Panc1 (cell line): ENCODE data around the gene SLC27A2. TPM values are rescaled to one million over a fixed set of nuclear protein-coding genes. Genes with fewer than 3 reads are reported as not detected.
"Not testable (repeated sequence)": the region's sequence is repeated elsewhere in the genome, so short reads cannot be mapped to it uniquely, and the experiment has no call there.

Experiments
- ATAC-seq: fragments of 200-7000 bp; cut with Tn5 transposase; 2 replicates; pipeline ENCODE4 v1.9.1; 2020; ENCODE audit warnings: mild to moderate bottlenecking, moderate library complexity
- BruUV-seq: library from RNA; stranded (reverse); fragments of 400-500 nt; replicated peaks from 2 replicates; lab custom pipeline; 2021; lab: Mats Ljungman, UMichigan
- CTCF ChIA-PET: fragments of 300-600 bp; sonication (Branson Sonifier 250); formaldehyde crosslinking; loops from one replicate; lab custom pipeline; 2022; ENCODE audit warnings: antibody characterized with exemption; lab: Charles Lee
- POLR2A ChIA-PET: fragments of 300-600 bp; sonication (Branson Sonifier 250); formaldehyde crosslinking; loops from one replicate; lab custom pipeline; 2022; ENCODE audit warnings: antibody characterized with exemption; lab: Charles Lee
- DNase-seq: peaks from one replicate; pipeline ENCODE4 v3.0.0-alpha.2; 2010; ENCODE audit warnings: low read depth, low spot score
- H3K27ac ChIP-seq: 2 replicates; pipeline ENCODE4 v1.5.1; 2011; ENCODE audit warnings: mild to moderate bottlenecking, low read length, inconsistent platforms
- H3K27me3 ChIP-seq: fragments of 200-500 bp; sonication (Bioruptor generic); 2 replicates; pipeline ENCODE4 v1.6.0; 2014; ENCODE audit warnings: low read length, inconsistent platforms; ENCODE audit not compliant: control insufficient read depth, insufficient read depth
- H3K36me3 ChIP-seq: fragments of 200-500 bp; sonication (Bioruptor generic); 2 replicates; pipeline ENCODE4 v1.5.1; 2014; ENCODE audit warnings: inconsistent platforms, mild to moderate bottlenecking, low read length, moderate library complexity; ENCODE audit not compliant: control insufficient read depth, insufficient read depth
- H3K4me1 ChIP-seq: 2 replicates; pipeline ENCODE4 v1.5.1; 2011; ENCODE audit warnings: inconsistent platforms, mild to moderate bottlenecking, low read length, moderate library complexity; ENCODE audit not compliant: control insufficient read depth, insufficient read depth
- H3K4me3 ChIP-seq, 2 experiments: 2 replicates each; pipeline ENCODE4 v1.5.1; 2011 to 2012; ENCODE audit warnings: low read depth in 2 of 2, low read length in 2 of 2, mild to moderate bottlenecking in 2 of 2, inconsistent platforms in 1 of 2, moderate library complexity in 1 of 2
- H3K9me3 ChIP-seq: fragments of 200-500 bp; sonication (Bioruptor generic); 2 replicates; pipeline ENCODE4 v1.5.1; 2014; ENCODE audit warnings: low read depth, mild to moderate bottlenecking, inconsistent platforms, low read length, moderate library complexity; ENCODE audit not compliant: control insufficient read depth, insufficient read depth
- CTCF ChIP-seq: fragments of 450-650 bp; IDR thresholded peaks from 2 replicates; pipeline ENCODE4 v1.5.1; 2017; ENCODE audit warnings: mild to moderate bottlenecking
- POLR2AphosphoS5 ChIP-seq: IDR thresholded peaks from 2 replicates; pipeline ENCODE4 v1.6.1; 2012; ENCODE audit warnings: mild to moderate bottlenecking, low read depth, low read length, moderate library complexity
- SIN3A ChIP-seq: IDR thresholded peaks from 2 replicates; pipeline ENCODE4 v1.6.1; 2012; ENCODE audit warnings: low read depth, mild to moderate bottlenecking, low read length, moderate library complexity, borderline replicate concordance; ENCODE audit not compliant: insufficient read depth
- TCF7L2 ChIP-seq: IDR thresholded peaks from 2 replicates; pipeline ENCODE4 v1.6.1; 2011; ENCODE audit warnings: mild to moderate bottlenecking, low read depth, low read length, inconsistent platforms
- in situ Hi-C: cut with HindIII; loops from 2 replicates; pipeline ENCODE4 v1.10.0; 2016; ENCODE audit warnings: low sequenced_read_pairs, low pct_unique_long_range_greater_than_20kb
- intact Hi-C: fragments of 100-400 bp; cut with micrococcal nuclease; formaldehyde crosslinking; loops from one replicate; pipeline ENCODE4 v1.10.0; 2022; ENCODE audit not compliant: unreplicated experiment
- total RNA-seq: library from RNA; stranded (reverse); gene quantifications from one replicate; pipeline ENCODE4 v1.2.1, GENCODE V29; 2021; ENCODE audit not compliant: unreplicated experiment
- TF ChIP-seq, protein P1 (sequence below), 2 experiments: IDR thresholded peaks; 2 replicates each; pipeline ENCODE4 v1.6.1; 2011 to 2012; ENCODE audit warnings: low read depth in 2 of 2, control low read depth in 1 of 2, low read length in 1 of 2, mild to moderate bottlenecking in 1 of 2, moderate library complexity in 1 of 2; ENCODE audit not compliant: insufficient read depth in 1 of 2

SLC27A2 gene
- total RNA-seq, 1 experiment from 2014 or later, result 0.18 TPM

GRCh38 chr15:50150851-50151250 lies 31.1 kb upstream of the SLC27A2 start:
- ATAC-seq (no peak), DNase-seq (no peak)
- Histone ChIP-seq H3K36me3 (no peaks in the 10 kb centered on the region), H3K27me3 (no peaks in the 10 kb centered on the region), H3K9me3 (0 out of 2 replicates have a peak, but pooled peaks cover 2% of the 10 kb centered on the region), H3K4me1 (no peaks in the 10 kb centered on the region), H3K27ac (no peak overlapping the region), H3K4me3 (no peak overlapping the region)
- ChIA-PET CTCF (interaction anchor here (1.8 kb wide), 1 partner anchor 165 kb away, joined by 7 read pairs; no protein-coding TSS in a partner anchor), POLR2A (no interaction called here)
- no TSS peak for BruUV-seq
- TF ChIP-seq SIN3A (no peak), POLR2AphosphoS5 (no peak), TCF7L2 (no peak)
- TF ChIP-seq, protein P1, sequence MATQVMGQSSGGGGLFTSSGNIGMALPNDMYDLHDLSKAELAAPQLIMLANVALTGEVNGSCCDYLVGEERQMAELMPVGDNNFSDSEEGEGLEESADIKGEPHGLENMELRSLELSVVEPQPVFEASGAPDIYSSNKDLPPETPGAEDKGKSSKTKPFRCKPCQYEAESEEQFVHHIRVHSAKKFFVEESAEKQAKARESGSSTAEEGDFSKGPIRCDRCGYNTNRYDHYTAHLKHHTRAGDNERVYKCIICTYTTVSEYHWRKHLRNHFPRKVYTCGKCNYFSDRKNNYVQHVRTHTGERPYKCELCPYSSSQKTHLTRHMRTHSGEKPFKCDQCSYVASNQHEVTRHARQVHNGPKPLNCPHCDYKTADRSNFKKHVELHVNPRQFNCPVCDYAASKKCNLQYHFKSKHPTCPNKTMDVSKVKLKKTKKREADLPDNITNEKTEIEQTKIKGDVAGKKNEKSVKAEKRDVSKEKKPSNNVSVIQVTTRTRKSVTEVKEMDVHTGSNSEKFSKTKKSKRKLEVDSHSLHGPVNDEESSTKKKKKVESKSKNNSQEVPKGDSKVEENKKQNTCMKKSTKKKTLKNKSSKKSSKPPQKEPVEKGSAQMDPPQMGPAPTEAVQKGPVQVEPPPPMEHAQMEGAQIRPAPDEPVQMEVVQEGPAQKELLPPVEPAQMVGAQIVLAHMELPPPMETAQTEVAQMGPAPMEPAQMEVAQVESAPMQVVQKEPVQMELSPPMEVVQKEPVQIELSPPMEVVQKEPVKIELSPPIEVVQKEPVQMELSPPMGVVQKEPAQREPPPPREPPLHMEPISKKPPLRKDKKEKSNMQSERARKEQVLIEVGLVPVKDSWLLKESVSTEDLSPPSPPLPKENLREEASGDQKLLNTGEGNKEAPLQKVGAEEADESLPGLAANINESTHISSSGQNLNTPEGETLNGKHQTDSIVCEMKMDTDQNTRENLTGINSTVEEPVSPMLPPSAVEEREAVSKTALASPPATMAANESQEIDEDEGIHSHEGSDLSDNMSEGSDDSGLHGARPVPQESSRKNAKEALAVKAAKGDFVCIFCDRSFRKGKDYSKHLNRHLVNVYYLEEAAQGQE (IDR thresholded peaks at IDR 0.05; ENCODE audit: insufficient read depth in 1 of 2, low read depth in 2 of 2, low read length in 1 of 2), result no peak
- in situ Hi-C loops, result no loop called here
- intact Hi-C loops, result no loop called here

DNA sequence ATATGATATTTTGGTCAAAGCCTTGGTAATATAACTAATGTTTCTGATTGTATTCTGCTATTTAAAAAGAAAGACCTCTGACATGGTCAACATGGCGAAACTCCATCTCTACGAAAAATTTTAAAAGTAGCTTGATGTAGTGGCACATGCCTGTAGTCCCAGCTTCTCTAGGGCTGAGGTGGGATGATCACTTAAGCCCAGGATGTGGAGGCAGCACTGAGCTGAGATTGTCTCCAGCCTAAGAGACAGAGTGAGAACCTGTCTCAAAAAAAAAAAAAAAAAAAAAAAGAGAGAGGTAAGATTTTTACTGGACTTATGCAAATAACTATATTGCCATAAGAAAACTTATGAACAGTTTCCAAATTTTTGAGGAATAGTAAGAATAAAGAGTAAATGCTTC lies 30.5 kb upstream of the SLC27A2 start:
- TF ChIP-seq SIN3A (no peak), POLR2AphosphoS5 (no peak), CTCF (0 out of 2 replicates have a peak, but pooled peaks have one; percentile 5), TCF7L2 (no peak)
- TF ChIP-seq, protein P1 (IDR thresholded peaks at IDR 0.05; ENCODE audit: insufficient read depth in 1 of 2, low read depth in 2 of 2, low read length in 1 of 2), result no peak
- H3K4me1 ChIP-seq, result no peaks in the 10 kb centered on the region
- H3K4me3 ChIP-seq, result no peak overlapping the region
- intact Hi-C loops (no loop called here), in situ Hi-C loops (no loop called here)
- CTCF ChIA-PET, result interaction anchor here (0.5 to 1.8 kb wide), 3 partner anchors 111 to 165 kb away, joined by 3 to 8 read pairs (median 7); no protein-coding TSS in a partner anchor
- no peak for ATAC-seq
- no peak overlapping the region for H3K27ac ChIP-seq
- no peak for DNase-seq
- POLR2A ChIA-PET, result no interaction called here
- no peaks in the 10 kb centered on the region for H3K36me3 ChIP-seq
- H3K27me3 ChIP-seq, result no peaks in the 10 kb centered on the region
- 0 out of 2 replicates have a peak, but pooled peaks cover 2% of the 10 kb centered on the region for H3K9me3 ChIP-seq
- BruUV-seq, result no TSS peak

DNA sequence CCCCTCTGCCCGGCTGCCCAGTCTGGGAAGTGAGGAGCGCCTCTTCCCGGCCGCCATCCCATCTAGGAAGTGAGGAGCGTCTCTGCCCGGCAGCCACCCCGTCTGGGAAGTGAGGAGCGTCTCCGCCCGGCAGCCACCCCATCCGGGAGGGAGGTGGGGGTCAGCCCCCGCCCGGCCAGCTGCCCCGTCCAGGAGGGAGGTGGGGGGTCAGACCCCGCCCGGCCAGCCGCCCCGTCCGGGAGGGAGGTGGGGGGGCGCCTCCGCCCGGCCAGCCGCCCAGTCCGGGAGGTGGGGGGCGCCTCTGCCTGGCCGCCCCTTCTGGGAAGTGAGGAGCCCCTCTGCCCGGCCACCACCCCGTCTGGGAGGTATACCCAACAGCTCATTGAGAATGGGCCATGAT lies 23.8 kb upstream of the SLC27A2 start:
- H3K4me1 ChIP-seq, DNase-seq, H3K4me3 ChIP-seq, POLR2A ChIA-PET, H3K9me3 ChIP-seq, intact Hi-C loops, BruUV-seq, CTCF ChIA-PET, in situ Hi-C loops, H3K27me3 ChIP-seq, ATAC-seq, H3K36me3 ChIP-seq, H3K27ac ChIP-seq: not testable (repeated sequence)
